GM12878 (cell line): ENCODE data around the gene XPC. TPM values are rescaled to one million over a fixed set of nuclear protein-coding genes. Genes with fewer than 3 reads are reported as not detected.

Experiments used
- polyA plus RNA-seq, 11 experiments: library from polyadenylated mRNA; depleted of rRNA in 4 of 11; unstranded in 6 of 11; stranded (reverse) in 5 of 11; fragments of >200 nt; fragmentation: Nextera tagmentation in 4 of 11; fragmentation: Illumina TruSeq in 1 of 11; extraction: Ambion mirVana in 4 of 11; extraction: Trizol in 1 of 11; gene quantifications; 1 replicate in 1 of 11; 2 replicates in 10 of 11; pipeline versions ENCODE4 v1.2.1 to v1.2.3, GENCODE V29; 2011 to 2016; ENCODE audit warnings: inconsistent platforms in 2 of 11, missing spikeins in 2 of 11, low read depth in 1 of 11
- total RNA-seq, 4 experiments: library from RNA; depleted of rRNA in 3 of 4; stranded (reverse); fragments of >200 nt in 3 of 4; fragmentation: Illumina TruSeq in 1 of 4; extraction: Trizol in 1 of 4; gene quantifications; 2 replicates each; pipeline versions ENCODE4 v1.2.1 to v1.2.3, GENCODE V29; 2013 to 2021
- TF ChIP-seq, protein P1 (sequence below): fragments of 450-650 bp; IDR thresholded peaks from 2 replicates; pipeline ENCODE4 v1.6.1; 2017; ENCODE audit warnings: mild to moderate bottlenecking, moderate library complexity
- TF ChIP-seq, protein P2 (sequence below): fragments of 450-650 bp; formaldehyde crosslinking; IDR thresholded peaks from 2 replicates; pipeline ENCODE4 v1.4.0; 2020; ENCODE audit warnings: mild to moderate bottlenecking, moderate library complexity
- TF ChIP-seq, protein P3 (sequence below): fragments of 450-650 bp; IDR thresholded peaks from 2 replicates; pipeline ENCODE4 v1.6.1; 2018; ENCODE audit warnings: borderline replicate concordance, mild to moderate bottlenecking; ENCODE audit not compliant: partially characterized antibody

XPC gene
- total and polyA plus RNA-seq, 10 of the 15 experiments (the other 5 are each of a cell fraction or from before 2014, with no cell fraction given) = 4.0 to 48.3 (median 29.8) TPM

DNA sequence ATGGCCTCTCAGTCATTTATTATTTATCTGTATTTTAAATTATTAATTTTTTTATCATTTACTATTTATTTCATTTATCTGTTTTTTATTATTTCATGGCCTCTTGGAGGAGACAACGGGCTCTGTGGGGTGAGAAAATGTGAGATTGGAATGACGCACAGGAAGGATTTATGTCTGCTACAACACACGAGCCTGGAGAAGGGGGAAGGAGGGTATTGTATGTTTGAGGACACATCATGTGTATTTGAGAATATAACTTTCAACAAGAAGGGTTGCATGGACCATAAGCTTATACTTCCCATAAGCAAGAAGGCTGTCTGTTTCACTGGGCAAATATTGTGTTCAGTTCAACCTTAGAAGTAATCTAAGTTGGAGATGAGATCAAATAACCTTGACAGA is 31.9 kb upstream of the XPC start (continued):
- TF ChIP-seq, protein P1, sequence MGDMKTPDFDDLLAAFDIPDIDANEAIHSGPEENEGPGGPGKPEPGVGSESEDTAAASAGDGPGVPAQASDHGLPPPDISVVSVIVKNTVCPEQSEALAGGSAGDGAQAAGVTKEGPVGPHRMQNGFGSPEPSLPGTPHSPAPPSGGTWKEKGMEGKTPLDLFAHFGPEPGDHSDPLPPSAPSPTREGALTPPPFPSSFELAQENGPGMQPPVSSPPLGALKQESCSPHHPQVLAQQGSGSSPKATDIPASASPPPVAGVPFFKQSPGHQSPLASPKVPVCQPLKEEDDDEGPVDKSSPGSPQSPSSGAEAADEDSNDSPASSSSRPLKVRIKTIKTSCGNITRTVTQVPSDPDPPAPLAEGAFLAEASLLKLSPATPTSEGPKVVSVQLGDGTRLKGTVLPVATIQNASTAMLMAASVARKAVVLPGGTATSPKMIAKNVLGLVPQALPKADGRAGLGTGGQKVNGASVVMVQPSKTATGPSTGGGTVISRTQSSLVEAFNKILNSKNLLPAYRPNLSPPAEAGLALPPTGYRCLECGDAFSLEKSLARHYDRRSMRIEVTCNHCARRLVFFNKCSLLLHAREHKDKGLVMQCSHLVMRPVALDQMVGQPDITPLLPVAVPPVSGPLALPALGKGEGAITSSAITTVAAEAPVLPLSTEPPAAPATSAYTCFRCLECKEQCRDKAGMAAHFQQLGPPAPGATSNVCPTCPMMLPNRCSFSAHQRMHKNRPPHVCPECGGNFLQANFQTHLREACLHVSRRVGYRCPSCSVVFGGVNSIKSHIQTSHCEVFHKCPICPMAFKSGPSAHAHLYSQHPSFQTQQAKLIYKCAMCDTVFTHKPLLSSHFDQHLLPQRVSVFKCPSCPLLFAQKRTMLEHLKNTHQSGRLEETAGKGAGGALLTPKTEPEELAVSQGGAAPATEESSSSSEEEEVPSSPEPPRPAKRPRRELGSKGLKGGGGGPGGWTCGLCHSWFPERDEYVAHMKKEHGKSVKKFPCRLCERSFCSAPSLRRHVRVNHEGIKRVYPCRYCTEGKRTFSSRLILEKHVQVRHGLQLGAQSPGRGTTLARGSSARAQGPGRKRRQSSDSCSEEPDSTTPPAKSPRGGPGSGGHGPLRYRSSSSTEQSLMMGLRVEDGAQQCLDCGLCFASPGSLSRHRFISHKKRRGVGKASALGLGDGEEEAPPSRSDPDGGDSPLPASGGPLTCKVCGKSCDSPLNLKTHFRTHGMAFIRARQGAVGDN = no peak
- TF ChIP-seq, protein P2, sequence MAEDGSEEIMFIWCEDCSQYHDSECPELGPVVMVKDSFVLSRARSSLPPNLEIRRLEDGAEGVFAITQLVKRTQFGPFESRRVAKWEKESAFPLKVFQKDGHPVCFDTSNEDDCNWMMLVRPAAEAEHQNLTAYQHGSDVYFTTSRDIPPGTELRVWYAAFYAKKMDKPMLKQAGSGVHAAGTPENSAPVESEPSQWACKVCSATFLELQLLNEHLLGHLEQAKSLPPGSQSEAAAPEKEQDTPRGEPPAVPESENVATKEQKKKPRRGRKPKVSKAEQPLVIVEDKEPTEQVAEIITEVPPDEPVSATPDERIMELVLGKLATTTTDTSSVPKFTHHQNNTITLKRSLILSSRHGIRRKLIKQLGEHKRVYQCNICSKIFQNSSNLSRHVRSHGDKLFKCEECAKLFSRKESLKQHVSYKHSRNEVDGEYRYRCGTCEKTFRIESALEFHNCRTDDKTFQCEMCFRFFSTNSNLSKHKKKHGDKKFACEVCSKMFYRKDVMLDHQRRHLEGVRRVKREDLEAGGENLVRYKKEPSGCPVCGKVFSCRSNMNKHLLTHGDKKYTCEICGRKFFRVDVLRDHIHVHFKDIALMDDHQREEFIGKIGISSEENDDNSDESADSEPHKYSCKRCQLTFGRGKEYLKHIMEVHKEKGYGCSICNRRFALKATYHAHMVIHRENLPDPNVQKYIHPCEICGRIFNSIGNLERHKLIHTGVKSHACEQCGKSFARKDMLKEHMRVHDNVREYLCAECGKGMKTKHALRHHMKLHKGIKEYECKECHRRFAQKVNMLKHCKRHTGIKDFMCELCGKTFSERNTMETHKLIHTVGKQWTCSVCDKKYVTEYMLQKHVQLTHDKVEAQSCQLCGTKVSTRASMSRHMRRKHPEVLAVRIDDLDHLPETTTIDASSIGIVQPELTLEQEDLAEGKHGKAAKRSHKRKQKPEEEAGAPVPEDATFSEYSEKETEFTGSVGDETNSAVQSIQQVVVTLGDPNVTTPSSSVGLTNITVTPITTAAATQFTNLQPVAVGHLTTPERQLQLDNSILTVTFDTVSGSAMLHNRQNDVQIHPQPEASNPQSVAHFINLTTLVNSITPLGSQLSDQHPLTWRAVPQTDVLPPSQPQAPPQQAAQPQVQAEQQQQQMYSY = no peak
- TF ChIP-seq, protein P3, sequence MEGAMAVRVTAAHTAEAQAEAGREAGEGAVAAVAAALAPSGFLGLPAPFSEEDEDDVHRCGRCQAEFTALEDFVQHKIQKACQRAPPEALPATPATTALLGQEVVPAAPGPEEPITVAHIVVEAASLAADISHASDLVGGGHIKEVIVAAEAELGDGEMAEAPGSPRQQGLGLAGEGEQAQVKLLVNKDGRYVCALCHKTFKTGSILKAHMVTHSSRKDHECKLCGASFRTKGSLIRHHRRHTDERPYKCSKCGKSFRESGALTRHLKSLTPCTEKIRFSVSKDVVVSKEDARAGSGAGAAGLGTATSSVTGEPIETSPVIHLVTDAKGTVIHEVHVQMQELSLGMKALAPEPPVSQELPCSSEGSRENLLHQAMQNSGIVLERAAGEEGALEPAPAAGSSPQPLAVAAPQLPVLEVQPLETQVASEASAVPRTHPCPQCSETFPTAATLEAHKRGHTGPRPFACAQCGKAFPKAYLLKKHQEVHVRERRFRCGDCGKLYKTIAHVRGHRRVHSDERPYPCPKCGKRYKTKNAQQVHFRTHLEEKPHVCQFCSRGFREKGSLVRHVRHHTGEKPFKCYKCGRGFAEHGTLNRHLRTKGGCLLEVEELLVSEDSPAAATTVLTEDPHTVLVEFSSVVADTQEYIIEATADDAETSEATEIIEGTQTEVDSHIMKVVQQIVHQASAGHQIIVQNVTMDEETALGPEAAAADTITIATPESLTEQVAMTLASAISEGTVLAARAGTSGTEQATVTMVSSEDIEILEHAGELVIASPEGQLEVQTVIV = no peak
